HAP-1 (cell line): Measurements from ENCODE around the gene GJE1.
"Not testable (repeated sequence)": the region's sequence is repeated elsewhere in the genome, so short reads cannot be mapped to it uniquely, and the experiment has no call there.

Source experiments
- DNase-seq, 2 experiments: peaks; one replicate each; pipeline ENCODE4 v3.0.0-alpha.2; 2016 to 2020; ENCODE audit warnings: low spot score in 2 of 2
- H3K27me3 ChIP-seq: fragments of 250-450 bp; sonication (Bioruptor Pico); 2 replicates; pipeline ENCODE4 v1.5.1; 2020; ENCODE audit warnings: low read depth, mild to moderate bottlenecking, moderate library complexity
- H3K36me3 ChIP-seq: fragments of 250-450 bp; sonication (Bioruptor Pico); replicated peaks from 2 replicates; pipeline ENCODE4 v1.5.1; 2020; ENCODE audit warnings: mild to moderate bottlenecking
- H3K4me1 ChIP-seq: fragments of 250-450 bp; sonication (Bioruptor Pico); 2 replicates; pipeline ENCODE4 v1.5.1; 2020; ENCODE audit warnings: mild to moderate bottlenecking
- H3K4me3 ChIP-seq: fragments of 250-450 bp; sonication (Bioruptor Pico); 2 replicates; pipeline ENCODE4 v1.5.1; 2020; ENCODE audit warnings: mild to moderate bottlenecking, moderate library complexity
- H3K9me3 ChIP-seq: fragments of 250-450 bp; sonication (Bioruptor Pico); 2 replicates; pipeline ENCODE4 v1.5.1; 2020; ENCODE audit warnings: mild to moderate bottlenecking, moderate library complexity
- in situ Hi-C: fragments of 300-500 bp; cut with MboI; formaldehyde crosslinking; loops from 3 replicates; pipeline ENCODE4 v1.14.3; 2020; ENCODE audit warnings: low sequenced_read_pairs, inconsistent platforms, mixed read lengths

GJE1 gene

GRCh38 chr6:142132625-142133024 is at the start of gene GJE1:
TSS of gene GJE1 (plus strand) at chr6:142132925. CDS start at chr6:142133159, 234 bp downstream.
- in situ Hi-C loops, result no loop called here
- no peaks in the 10 kb centered on the region; the same call in 1 of the 2 replicates for H3K9me3 ChIP-seq
- no peaks in the 10 kb centered on the region for H3K36me3 ChIP-seq
- DNase-seq, result no peak
- peaks cover 3% of the 10 kb centered on the region; the same call in 1 of the 2 replicates for H3K27me3 ChIP-seq
- no peak within 1 kb of the TSS for H3K4me3 ChIP-seq
- H3K4me1 ChIP-seq, result no peaks in the 10 kb centered on the region

- in situ Hi-C loops, result no loop called here
- no peaks in the 10 kb centered on the region for H3K9me3 ChIP-seq
- DNase-seq, result no peak
- H3K4me3 ChIP-seq, result no peak overlapping the region
- peaks cover 3% of the 10 kb centered on the region; the same call in 1 of the 2 replicates for H3K27me3 ChIP-seq
- H3K4me1 ChIP-seq, result no peaks in the 10 kb centered on the region
- no peaks in the 10 kb centered on the region for H3K36me3 ChIP-seq
Observed at GRCh38 chr6:142087950-142088857, 44.5 kb upstream of the GJE1 start.

DNA sequence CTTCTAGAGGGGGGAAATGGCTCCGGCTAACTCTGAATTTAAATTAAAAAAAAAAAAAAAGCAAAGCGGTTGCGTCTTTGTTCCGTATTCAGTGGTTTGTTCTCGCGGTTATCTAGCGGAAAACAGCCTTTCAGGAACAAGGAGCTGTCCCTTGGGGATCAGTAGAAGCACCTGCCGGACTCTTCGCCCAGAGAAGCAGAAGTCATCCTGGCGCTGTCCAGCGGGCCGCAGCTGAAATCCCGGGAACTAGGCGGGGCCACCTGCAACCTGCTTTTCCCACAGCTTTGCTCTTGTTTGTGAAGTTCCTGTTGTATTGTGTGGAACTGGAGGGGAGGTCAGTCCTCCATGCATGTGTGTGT is 43.9 kb upstream of the GJE1 start:
- no peak overlapping the region for H3K4me3 ChIP-seq
- H3K36me3 ChIP-seq, result no peaks in the 10 kb centered on the region
- H3K27me3 ChIP-seq, result peaks cover 3% of the 10 kb centered on the region; the same call in 1 of the 2 replicates
- no peaks in the 10 kb centered on the region for H3K4me1 ChIP-seq
- peak in 1 of 2 experiments; percentile 41 for DNase-seq
- in situ Hi-C loops, result no loop called here
- no peaks in the 10 kb centered on the region for H3K9me3 ChIP-seq

- H3K4me1 ChIP-seq, H3K4me3 ChIP-seq, H3K9me3 ChIP-seq, H3K36me3 ChIP-seq, H3K27me3 ChIP-seq, DNase-seq: not testable (repeated sequence)
- in situ Hi-C loops, result loop anchor here (25.0 kb wide), 2 partner anchors 118 to 418 kb away; no protein-coding TSS in a partner anchor
Observed at GRCh38 chr6:142104820-142105219, 27.9 kb upstream of the GJE1 start.

GRCh38 chr6:142110820-142111219 is 21.9 kb upstream of the GJE1 start:
- H3K27me3 ChIP-seq, H3K9me3 ChIP-seq, DNase-seq, H3K4me1 ChIP-seq, H3K36me3 ChIP-seq, H3K4me3 ChIP-seq: not testable (repeated sequence)
- in situ Hi-C loops, result loop anchor here (25.0 kb wide), 2 partner anchors 124 to 424 kb away; no protein-coding TSS in a partner anchor

DNA sequence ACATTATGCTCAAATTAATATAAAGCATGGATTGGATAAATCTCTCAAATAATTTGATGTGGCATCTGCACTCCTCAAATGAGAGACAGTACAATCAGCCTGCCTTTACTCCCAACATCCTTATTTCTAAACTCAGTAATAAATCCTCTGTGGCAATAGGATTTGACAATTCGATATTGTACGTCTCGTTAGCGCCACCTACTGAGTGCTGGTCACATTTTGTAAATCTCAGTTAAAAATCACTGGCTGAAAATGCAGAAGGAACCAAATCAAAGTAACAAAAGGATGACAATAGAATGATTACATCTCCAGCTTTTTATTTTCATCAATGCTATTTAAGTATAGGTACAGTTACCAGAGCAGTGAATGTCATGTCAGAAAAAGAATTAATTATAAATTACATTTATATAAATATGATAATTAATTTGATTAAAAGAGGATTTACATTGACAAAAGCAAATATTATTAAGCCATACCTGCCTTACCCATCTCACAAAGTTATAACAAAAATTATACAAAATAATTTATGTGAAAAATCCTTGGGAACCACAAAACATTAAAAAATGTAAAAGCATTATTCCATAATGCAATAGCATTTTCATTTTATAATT is 20.2 kb upstream of the GJE1 start:
- H3K27me3 ChIP-seq, result peaks cover 5% of the 10 kb centered on the region
- H3K9me3 ChIP-seq, result no peaks in the 10 kb centered on the region
- in situ Hi-C loops, result loop anchor here (25.0 kb wide), 2 partner anchors 125 to 425 kb away; no protein-coding TSS in a partner anchor
- H3K36me3 ChIP-seq, result no peaks in the 10 kb centered on the region
- no peaks in the 10 kb centered on the region for H3K4me1 ChIP-seq
- no peak overlapping the region for H3K4me3 ChIP-seq
- DNase-seq, result peak; percentile 54 to 88

- H3K4me3 ChIP-seq, result no peak overlapping the region
- peaks cover 2% of the 10 kb centered on the region; the same call in 1 of the 2 replicates for H3K27me3 ChIP-seq
- H3K9me3 ChIP-seq, result no peaks in the 10 kb centered on the region
- no peaks in the 10 kb centered on the region for H3K36me3 ChIP-seq
- in situ Hi-C loops, result loop anchor here (25.0 kb wide), 2 partner anchors 130 to 430 kb away; no protein-coding TSS in a partner anchor
- H3K4me1 ChIP-seq, result no peaks in the 10 kb centered on the region
- no peak for DNase-seq
Observed at GRCh38 chr6:142117366-142117765, 15.4 kb upstream of the GJE1 start.

DNA sequence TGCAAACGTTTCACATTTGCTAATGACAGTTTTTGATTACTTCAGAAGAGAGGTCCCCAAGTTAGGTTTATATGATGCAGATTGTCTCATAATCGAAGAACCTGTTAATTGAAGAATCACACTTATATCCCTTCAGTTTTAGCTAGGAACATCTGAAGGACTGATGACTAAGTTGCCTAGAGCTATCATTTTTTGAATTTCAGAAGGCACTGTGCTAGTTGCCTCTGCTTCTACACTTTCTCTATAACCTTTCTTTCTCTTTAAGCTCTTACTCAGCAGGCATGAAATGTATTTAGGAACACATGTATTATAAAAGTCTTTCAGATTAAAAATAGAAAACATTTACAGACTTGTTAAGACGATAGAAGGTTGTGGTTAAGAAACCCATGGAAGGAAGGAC is 14.4 kb upstream of the GJE1 start:
- Histone ChIP-seq H3K9me3 (no peaks in the 10 kb centered on the region), H3K27me3 (peaks cover 2% of the 10 kb centered on the region; the same call in 1 of the 2 replicates), H3K4me1 (peaks cover 4% of the 10 kb centered on the region; the same call in 1 of the 2 replicates), H3K36me3 (no peaks in the 10 kb centered on the region), H3K4me3 (no peak overlapping the region)
- in situ Hi-C loops, result loop anchor here (25.0 kb wide), 2 partner anchors 131 to 431 kb away; no protein-coding TSS in a partner anchor
- no peak for DNase-seq

- peaks cover 2% of the 10 kb centered on the region; the same call in 1 of the 2 replicates for H3K27me3 ChIP-seq
- H3K4me1 ChIP-seq, result peaks cover 10% of the 10 kb centered on the region; the same call in 1 of the 2 replicates
- H3K36me3 ChIP-seq, result no peaks in the 10 kb centered on the region
- no peak overlapping the region for H3K4me3 ChIP-seq
- DNase-seq, result no peak
- no peaks in the 10 kb centered on the region for H3K9me3 ChIP-seq
- in situ Hi-C loops, result loop anchor here (25.0 kb wide), 2 partner anchors 132 to 432 kb away; no protein-coding TSS in a partner anchor
Observed at GRCh38 chr6:142118925-142119324, 13.8 kb upstream of the GJE1 start.

GRCh38 chr6:142121342-142121741 is 11.4 kb upstream of the GJE1 start:
- H3K4me3 ChIP-seq, result no peak overlapping the region
- no peak for DNase-seq
- no peaks in the 10 kb centered on the region for H3K36me3 ChIP-seq
- H3K27me3 ChIP-seq, result peaks cover 2% of the 10 kb centered on the region; the same call in 1 of the 2 replicates
- H3K4me1 ChIP-seq, result peaks cover 11% of the 10 kb centered on the region; the same call in 1 of the 2 replicates
- in situ Hi-C loops, result loop anchor here (25.0 kb wide), 2 partner anchors 134 to 434 kb away; no protein-coding TSS in a partner anchor
- H3K9me3 ChIP-seq, result no peaks in the 10 kb centered on the region

GRCh38 chr6:142130814-142131213 is 1.9 kb upstream of the GJE1 start:
- DNase-seq, result no peak
- no peak overlapping the region for H3K4me3 ChIP-seq
- no peaks in the 10 kb centered on the region for H3K4me1 ChIP-seq
- no peaks in the 10 kb centered on the region; the same call in 1 of the 2 replicates for H3K9me3 ChIP-seq
- in situ Hi-C loops, result no loop called here
- no peaks in the 10 kb centered on the region for H3K36me3 ChIP-seq
- peaks cover 3% of the 10 kb centered on the region; the same call in 1 of the 2 replicates for H3K27me3 ChIP-seq

DNA sequence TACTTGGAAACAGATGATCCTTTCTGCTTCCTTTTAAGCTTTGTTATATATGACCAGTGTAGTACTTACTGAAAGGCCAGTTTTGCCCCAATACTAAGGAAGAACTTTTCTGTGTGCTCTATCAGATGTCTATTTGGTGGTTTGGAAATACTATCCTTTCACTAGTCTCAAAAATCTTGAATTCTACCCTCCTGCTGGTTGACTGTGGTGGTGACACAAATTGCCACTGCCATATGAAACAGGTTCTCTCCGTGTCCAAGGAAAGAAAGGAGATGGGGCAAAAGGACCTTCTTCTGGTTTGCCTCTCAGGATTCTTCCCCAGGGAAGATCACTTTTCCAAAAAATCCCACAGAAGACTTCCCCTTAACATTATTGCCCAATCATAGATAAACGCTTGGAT is 6.2 kb downstream of the GJE1 start:
- in situ Hi-C loops, result no loop called here
- DNase-seq, result no peak
- Histone ChIP-seq H3K36me3 (no peaks in the 10 kb centered on the region), H3K4me1 (no peaks in the 10 kb centered on the region), H3K4me3 (no peak overlapping the region), H3K27me3 (peaks cover 10% of the 10 kb centered on the region), H3K9me3 (no peaks in the 10 kb centered on the region)

DNA sequence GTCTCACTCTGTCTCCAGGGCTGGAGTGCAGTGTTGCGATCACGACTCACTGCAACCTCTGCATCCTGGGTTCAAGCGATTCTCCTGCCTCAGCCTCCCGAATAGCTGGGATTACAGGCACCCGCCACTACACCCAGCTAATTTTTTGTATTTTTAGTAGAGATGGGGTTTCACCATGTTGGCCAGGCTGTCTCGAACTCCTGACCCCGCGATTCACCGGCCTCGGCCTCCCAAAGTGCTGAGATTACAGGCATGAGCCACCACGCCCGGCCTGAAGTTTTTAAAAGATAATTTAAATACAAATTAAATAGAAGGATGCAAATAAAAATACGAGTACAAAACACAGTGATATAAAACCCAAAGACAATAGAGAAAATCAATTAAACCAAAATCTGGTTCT is 8.8 kb downstream of the GJE1 start:
- H3K9me3 ChIP-seq, H3K4me1 ChIP-seq, DNase-seq, in situ Hi-C loops, H3K4me3 ChIP-seq, H3K36me3 ChIP-seq: not testable (repeated sequence)
- peaks cover 10% of the 10 kb centered on the region for H3K27me3 ChIP-seq
